ENCODE measurements around the gene LAPTM5.

The LAPTM5 gene

GRCh38 chr1:30715216-30715615 is 42.4 kb downstream of the LAPTM5 start:
- DNase-seq (ENCODE audit: extremely low read depth, low read depth), result no peak
- peak; percentile 25 for TF ChIP-seq CTCF (IDR thresholded peaks at IDR 0.05; ENCODE audit: low read depth, low read length)

- no peak for DNase-seq (ENCODE audit: extremely low read depth, low read depth)
- TF ChIP-seq CTCF (IDR thresholded peaks at IDR 0.05; ENCODE audit: low read depth, low read length), result no peak
Measured at GRCh38 chr1:30714536-30715090, 43.0 kb downstream of the LAPTM5 start.

- no peak for TF ChIP-seq CTCF (IDR thresholded peaks at IDR 0.05; ENCODE audit: low read depth, low read length)
Measured at GRCh38 chr1:30714025-30714424, 43.5 kb downstream of the LAPTM5 start.

GRCh38 chr1:30713311-30713710 is 44.3 kb downstream of the LAPTM5 start:
- no peak for TF ChIP-seq CTCF (IDR thresholded peaks at IDR 0.05; ENCODE audit: low read depth, low read length)

More at GRCh38 chr1:30714025-30714424, 43.5 kb downstream of the LAPTM5 start:
- no peak for DNase-seq (ENCODE audit: extremely low read depth, low read depth)

GRCh38 chr1:30712583-30712982 is 45.0 kb downstream of the LAPTM5 start:
- no peak for TF ChIP-seq CTCF (IDR thresholded peaks at IDR 0.05; ENCODE audit: low read depth, low read length)
- DNase-seq (ENCODE audit: extremely low read depth, low read depth), result no peak

More at GRCh38 chr1:30713311-30713710, 44.3 kb downstream of the LAPTM5 start:
- DNase-seq (ENCODE audit: extremely low read depth, low read depth), result no peak

GRCh38 chr1:30710407-30710806 is 47.2 kb downstream of the LAPTM5 start:
- no peak for TF ChIP-seq CTCF (IDR thresholded peaks at IDR 0.05; ENCODE audit: low read depth, low read length)
- DNase-seq (ENCODE audit: extremely low read depth, low read depth), result no peak

- TF ChIP-seq CTCF (IDR thresholded peaks at IDR 0.05; ENCODE audit: low read depth, low read length), result no peak
- DNase-seq (ENCODE audit: extremely low read depth, low read depth), result no peak
Measured at GRCh38 chr1:30708361-30708728, 49.2 kb downstream of the LAPTM5 start.

All from AG09319 (cell line).